Adrenal gland (tissue), 5 donors: ENCODE results near the gene SEMA4A.

ENCODE experiments used
- CTCF ChIP-seq, 6 experiments: fragments of 450-650 bp in 4 of 6; fragments of 200-600 bp in 2 of 6; sonication (generic) in 1 of 6; IDR thresholded peaks; 1 replicate in 5 of 6; 2 replicates in 1 of 6; pipeline versions ENCODE4 v1.5.1 to v1.8.0; 2016 to 2021; ENCODE audit warnings: antibody characterized with exemption in 6 of 6, mild to moderate bottlenecking in 2 of 6, moderate library complexity in 1 of 6
- POLR2A ChIP-seq, 2 donors: fragments of 450-650 bp; IDR thresholded peaks; one replicate each; pipeline ENCODE4 v1.6.1; 2017; ENCODE audit warnings: antibody characterized with exemption in 2 of 2, mild to moderate bottlenecking in 2 of 2, moderate library complexity in 1 of 2
- donor health status: DM: no; HTN: no; CAD: no.

- TF ChIP-seq CTCF (IDR thresholded peaks at IDR 0.05) (no peak), POLR2A (IDR thresholded peaks at IDR 0.05) (no peak)
Observed at GRCh38 chr1:156108664-156109241, 44.6 kb upstream of the SEMA4A start.
